H9 (cell line): ENCODE data around the gene GPR151. TPM values are rescaled to one million over a fixed set of nuclear protein-coding genes. Genes with fewer than 3 reads are reported as not detected.

Source experiments
- DNase-seq: peaks from one replicate; pipeline ENCODE4 v3.0.0-alpha.2; 2017
- H2AFZ ChIP-seq: one replicate; pipeline ENCODE4 v1.6.1; 2013; ENCODE audit warnings: mild to moderate bottlenecking, low read length, control low read depth, moderate library complexity
- H2AK5ac ChIP-seq: 2 replicates; pipeline ENCODE4 v1.6.1; 2013; ENCODE audit warnings: low read length, control low read depth, mixed read lengths; ENCODE audit not compliant: insufficient read length
- H2BK120ac ChIP-seq: one replicate; pipeline ENCODE4 v1.6.1; 2013; ENCODE audit warnings: low read depth, mild to moderate bottlenecking, low read length, control low read depth, inconsistent platforms; ENCODE audit not compliant: poor library complexity, severe bottlenecking
- H2BK12ac ChIP-seq: 2 replicates; pipeline ENCODE4 v1.6.1; 2013; ENCODE audit warnings: low read length, control low read depth, mixed read lengths, low read depth; ENCODE audit not compliant: insufficient read length
- H2BK15ac ChIP-seq: 2 replicates; pipeline ENCODE4 v1.6.1; 2013; ENCODE audit warnings: low read depth, low read length, control low read depth
- H2BK20ac ChIP-seq: one replicate; pipeline ENCODE4 v1.6.1; 2013; ENCODE audit warnings: low read depth, mild to moderate bottlenecking, low read length, control low read depth, inconsistent platforms; ENCODE audit not compliant: poor library complexity, severe bottlenecking
- H2BK5ac ChIP-seq: 2 replicates; pipeline ENCODE4 v1.6.1; 2013; ENCODE audit warnings: low read length, control low read depth, mixed read lengths; ENCODE audit not compliant: insufficient read length
- H3K14ac ChIP-seq: 2 replicates; pipeline ENCODE4 v1.6.1; 2013; ENCODE audit warnings: low read length, control low read depth; ENCODE audit not compliant: insufficient read depth
- H3K18ac ChIP-seq: 2 replicates; pipeline ENCODE4 v1.6.1; 2013; ENCODE audit warnings: low read depth, mild to moderate bottlenecking, mixed read lengths, low read length, control low read depth; ENCODE audit not compliant: insufficient read length
- H3K23ac ChIP-seq: 2 replicates; pipeline ENCODE4 v1.6.1; 2013; ENCODE audit warnings: low read length, control low read depth, mixed read lengths, low read depth; ENCODE audit not compliant: insufficient read length
- H3K23me2 ChIP-seq: 2 replicates; pipeline ENCODE4 v1.6.1; 2013; ENCODE audit warnings: low read depth, mild to moderate bottlenecking, mixed read lengths, low read length, control low read depth; ENCODE audit not compliant: insufficient read length, poor library complexity, severe bottlenecking
- H3K27ac ChIP-seq: 2 replicates; pipeline ENCODE4 v1.5.1; 2013; ENCODE audit warnings: low read length, control low read depth, mixed read lengths, low read depth; ENCODE audit not compliant: insufficient read length
- H3K27me3 ChIP-seq: 2 replicates; pipeline ENCODE4 v1.6.1; 2013; ENCODE audit warnings: low read length, control low read depth, inconsistent platforms; ENCODE audit not compliant: insufficient read depth
- H3K4ac ChIP-seq: 2 replicates; pipeline ENCODE4 v1.6.1; 2013; ENCODE audit warnings: low read depth, mild to moderate bottlenecking, control low read depth, inconsistent platforms, low read length, moderate library complexity
- H3K4me1 ChIP-seq: 2 replicates; pipeline ENCODE4 v1.6.1; 2013; ENCODE audit warnings: low read length, control low read depth, inconsistent platforms; ENCODE audit not compliant: insufficient read depth
- H3K4me2 ChIP-seq: 2 replicates; pipeline ENCODE4 v1.6.1; 2013; ENCODE audit warnings: low read length, control low read depth, mixed read lengths; ENCODE audit not compliant: insufficient read length, insufficient read depth
- H3K56ac ChIP-seq: 2 replicates; pipeline ENCODE4 v1.6.1; 2013; ENCODE audit warnings: low read depth, mild to moderate bottlenecking, mixed read lengths, low read length, control low read depth; ENCODE audit not compliant: insufficient read length
- H3K79me1 ChIP-seq: 2 replicates; pipeline ENCODE4 v1.6.1; 2013; ENCODE audit warnings: low read depth, mild to moderate bottlenecking, moderate library complexity, low read length, control low read depth, inconsistent platforms; ENCODE audit not compliant: insufficient read depth, poor library complexity, severe bottlenecking
- H3K79me2 ChIP-seq: 2 replicates; pipeline ENCODE4 v1.6.1; 2013; ENCODE audit warnings: low read length, control low read depth, inconsistent platforms; ENCODE audit not compliant: insufficient read depth
- H3K9ac ChIP-seq: 2 replicates; pipeline ENCODE4 v1.6.1; 2013; ENCODE audit warnings: low read length, control low read depth, mixed read lengths; ENCODE audit not compliant: insufficient read length; ENCODE audit errors: extremely low read depth
- H3K9me3 ChIP-seq: one replicate; pipeline ENCODE4 v1.6.1; 2013; ENCODE audit warnings: low read depth, low read length, inconsistent platforms; ENCODE audit not compliant: control insufficient read depth
- H3T11ph ChIP-seq: one replicate; pipeline ENCODE4 v1.6.1; 2013; ENCODE audit warnings: mild to moderate bottlenecking, low read length, control low read depth, inconsistent platforms
- H4K20me1 ChIP-seq: one replicate; pipeline ENCODE4 v1.6.1; 2013; ENCODE audit not compliant: control insufficient read depth, insufficient read length, insufficient read depth
- H4K5ac ChIP-seq: 2 replicates; pipeline ENCODE4 v1.6.1; 2013; ENCODE audit warnings: low read depth, mild to moderate bottlenecking, mixed read lengths, low read length, control low read depth; ENCODE audit not compliant: insufficient read length
- H4K8ac ChIP-seq: replicated peaks from 2 replicates; pipeline ENCODE4 v1.6.1; 2013; ENCODE audit warnings: low read length, control low read depth, mixed read lengths, low read depth; ENCODE audit not compliant: insufficient read length
- H4K91ac ChIP-seq: 2 replicates; pipeline ENCODE4 v1.6.1; 2013; ENCODE audit warnings: low read depth, mild to moderate bottlenecking, moderate library complexity, mixed read lengths, low read length, control low read depth; ENCODE audit not compliant: insufficient read length
- H3K27ac Mint-ChIP-seq, 3 experiments: 2 replicates in 2 of 3; 3 replicates in 1 of 3; pipeline ENCODE4 v1.8.0; 2020 to 2021; ENCODE audit warnings: mixed read lengths in 3 of 3, mild to moderate bottlenecking in 1 of 3, moderate library complexity in 1 of 3
- H3K27me3 Mint-ChIP-seq: 2 replicates; pipeline ENCODE4 v1.8.0; 2021; ENCODE audit warnings: low read depth, mild to moderate bottlenecking, moderate library complexity, mixed read lengths
- H3K36me3 Mint-ChIP-seq, 3 experiments: 2 replicates in 2 of 3; 3 replicates in 1 of 3; pipeline ENCODE4 v1.8.0; 2020 to 2021; ENCODE audit warnings: low read depth in 3 of 3, mixed read lengths in 3 of 3; ENCODE audit not compliant: insufficient read depth in 1 of 3
- H3K4me1 Mint-ChIP-seq, 2 experiments: 2 replicates each; pipeline ENCODE4 v1.8.0; 2020; ENCODE audit warnings: mixed read lengths in 2 of 2
- H3K4me3 Mint-ChIP-seq, 2 experiments: 2 replicates in 1 of 2; 3 replicates in 1 of 2; pipeline ENCODE4 v1.8.0; 2020 to 2021; ENCODE audit warnings: mild to moderate bottlenecking in 2 of 2, mixed read lengths in 2 of 2, moderate library complexity in 1 of 2
- H3K9me3 Mint-ChIP-seq, 2 experiments: 2 replicates in 1 of 2; 3 replicates in 1 of 2; pipeline ENCODE4 v1.8.0; 2020; ENCODE audit warnings: mild to moderate bottlenecking in 2 of 2, mixed read lengths in 2 of 2, moderate library complexity in 1 of 2
- CTCF ChIP-seq: fragments of 200-600 bp; sonication (generic); conservative IDR thresholded peaks from 3 replicates; pipeline ENCODE4 v1.8.0; 2021; ENCODE audit warnings: antibody characterized with exemption, mild to moderate bottlenecking
- WGBS: extraction: QIAGEN DNeasy Blood & Tissue Kit; methylation state at CpG from one replicate; pipeline ENCODE4 v1.1.7; 2013; ENCODE audit warnings: missing lambda C conversion rate, low lambda C conversion rate, mixed read lengths; ENCODE audit not compliant: insufficient read length; ENCODE audit errors: extremely low coverage; 5-methylcytosine and 5-hydroxymethylcytosine counted together
- total RNA-seq: library from RNA; stranded (reverse); gene quantifications from 2 replicates; pipeline ENCODE4 v1.2.1, GENCODE V29; 2021

The GPR151 gene
- total RNA-seq, 1 experiment from 2014 or later: not detected

- Histone ChIP-seq H3K27ac (no peak overlapping the region), H2BK120ac (no peak overlapping the region), H2BK15ac (no peak overlapping the region), H3K18ac (no peak overlapping the region), H4K8ac (no peak overlapping the region), H2AFZ (no peak overlapping the region), H3K4ac (no peak overlapping the region), H3K14ac (no peak overlapping the region), H3K4me1 (no peaks in the 10 kb centered on the region; the same call in 1 of the 2 replicates), H3K9me3 (no peaks in the 10 kb centered on the region), H2AK5ac (no peak overlapping the region), H2BK5ac (no peak overlapping the region), H3K27me3 (no peaks in the 10 kb centered on the region), H3K56ac (no peak overlapping the region), H4K5ac (no peak overlapping the region), H3K4me2 (no peak overlapping the region), H3T11ph (no peak overlapping the region), H3K79me2 (no peaks in the 10 kb centered on the region), H3K23ac (no peak overlapping the region), H2BK20ac (no peak overlapping the region), H3K79me1 (no peaks in the 10 kb centered on the region), H4K20me1 (no peaks in the 10 kb centered on the region), H3K9ac (no peak overlapping the region), H3K23me2 (no peaks in the 10 kb centered on the region), H2BK12ac (no peak overlapping the region), H4K91ac (no peak overlapping the region)
- WGBS: no CpG with 5 or more reads among the region's 10 CpGs
- no peak for DNase-seq
- Mint-ChIP-seq H3K4me1 (peaks cover 9 to 12% of the 10 kb centered on the region in 2 experiments), H3K9me3 (no peaks in the 10 kb centered on the region), H3K27me3 (no peaks in the 10 kb centered on the region), H3K36me3 (peaks cover 5 to 15% (median 10%) of the 10 kb centered on the region in 3 experiments; a peak in 6 of 7 replicates), H3K27ac (no peak overlapping the region), H3K4me3 (peak overlapping the region in 1 of 2 experiments; percentile 31; a peak in 1 of 5 replicates)
- TF ChIP-seq CTCF: no peak
Measured at GRCh38 chr5:146515473-146516150, 378 bp downstream of the GPR151 start.
